Adrenal gland (tissue), 12 donors: ENCODE results near the gene ZDHHC24. TPM values are rescaled to one million over a fixed set of nuclear protein-coding genes. Genes with fewer than 3 reads are reported as not detected.
"Not testable (repeated sequence)": the region's sequence is repeated elsewhere in the genome, so short reads cannot be mapped to it uniquely, and the experiment has no call there.

ENCODE experiments used
- DNase-seq, 7 donors: peaks; one replicate each; pipeline ENCODE4 v3.0.0-alpha.2; 2019 to 2020
- H3K27ac ChIP-seq, 5 donors: fragments of 200-600 bp; sonication (generic) in 4 of 5; 1 replicate in 3 of 5; 2 replicates in 2 of 5; pipeline versions ENCODE4 v1.5.1 to v1.8.0; 2016 to 2020; ENCODE audit warnings: mild to moderate bottlenecking in 1 of 5
- H3K27me3 ChIP-seq: fragments of 200-600 bp; 2 replicates; pipeline ENCODE4 v1.8.0; 2021
- H3K36me3 ChIP-seq, 2 donors: fragments of 200-600 bp; replicated peaks in 1 of 2; 1 replicate in 1 of 2; 2 replicates in 1 of 2; pipeline versions ENCODE4 v1.5.1 to v1.8.0; 2018 to 2022
- H3K4me1 ChIP-seq, 2 donors: fragments of 200-600 bp; replicated peaks in 1 of 2; 1 replicate in 1 of 2; 2 replicates in 1 of 2; pipeline versions ENCODE4 v1.5.1 to v1.8.0; 2018 to 2021
- H3K4me3 ChIP-seq, 4 donors: fragments of 200-600 bp; sonication (generic) in 3 of 4; one replicate each; pipeline ENCODE4 v1.5.1; 2016 to 2018
- H3K9me3 ChIP-seq, 3 donors: fragments of 200-600 bp; sonication (generic) in 1 of 3; replicated peaks in 1 of 3; 1 replicate in 2 of 3; 2 replicates in 1 of 3; pipeline versions ENCODE4 v1.5.1 to v1.8.0; 2016 to 2021
- POLR2A ChIP-seq, 2 donors: fragments of 450-650 bp; IDR thresholded peaks; one replicate each; pipeline ENCODE4 v1.6.1; 2017; ENCODE audit warnings: antibody characterized with exemption in 2 of 2, mild to moderate bottlenecking in 2 of 2, moderate library complexity in 1 of 2
- WGBS, 4 donors: extraction: QIAGEN DNeasy Blood & Tissue Kit in 2 of 4; methylation state at CpG; one replicate each; pipeline versions ENCODE4 v1.1.5 to v1.1.7; 2013 to 2017; 5-methylcytosine and 5-hydroxymethylcytosine counted together
- intact Hi-C, 2 donors: fragments of 100-400 bp; cut with DNase I; formaldehyde crosslinking; loops; one replicate each; pipeline versions ENCODE4 v1.14.1 to v1.15.0; 2022 to 2023
- polyA plus RNA-seq, 3 donors: library from polyadenylated mRNA; stranded (reverse); fragments of 200-250 nt in 2 of 3; fragments of 350-450 nt in 1 of 3; fragmentation: Illumina TruSeq in 1 of 3; extraction: RNeasy Lipid Tissue Mini Kit (QIAGEN cat#74804) in 1 of 3; gene quantifications; one replicate each; pipeline ENCODE4 v1.2.3, GENCODE V29; 2013 to 2014
- total RNA-seq, 9 donors: library from RNA; depleted of rRNA in 4 of 9; stranded (reverse); fragments of >200 nt in 4 of 9; fragments of 120-200 nt in 1 of 9; fragmentation: NEBNext Ultra II Directional in 1 of 9; extraction: Animal tissue kit (Norgen Biotek cat#: 25700) in 1 of 9; gene quantifications; one replicate each; pipeline versions ENCODE4 v1.1.0 to v1.2.4, GENCODE V29; 2013 to 2023
- TF ChIP-seq, protein P1 (sequence below), 6 experiments: fragments of 450-650 bp in 4 of 6; fragments of 200-600 bp in 2 of 6; sonication (generic) in 1 of 6; IDR thresholded peaks; 1 replicate in 5 of 6; 2 replicates in 1 of 6; pipeline versions ENCODE4 v1.5.1 to v1.8.0; 2016 to 2021; ENCODE audit warnings: antibody characterized with exemption in 6 of 6, mild to moderate bottlenecking in 2 of 6, moderate library complexity in 1 of 6
- donor health status: healthy with polysubstance abuse.
- donor health status: Bipolar disorder and iron deficiency.
- donor health status: DM: yes; HTN: yes; CAD: no.
- donor health status: DM: no; HTN: no; CAD: no.
- donor health status: DM: no; HTN: no; CAD: no.
- donor health status: DM: yes; HTN: yes; CAD: no.

The ZDHHC24 gene
- total and polyA plus RNA-seq, 12 donors = 8.6 to 34.7 (median 18.8) TPM

DNA sequence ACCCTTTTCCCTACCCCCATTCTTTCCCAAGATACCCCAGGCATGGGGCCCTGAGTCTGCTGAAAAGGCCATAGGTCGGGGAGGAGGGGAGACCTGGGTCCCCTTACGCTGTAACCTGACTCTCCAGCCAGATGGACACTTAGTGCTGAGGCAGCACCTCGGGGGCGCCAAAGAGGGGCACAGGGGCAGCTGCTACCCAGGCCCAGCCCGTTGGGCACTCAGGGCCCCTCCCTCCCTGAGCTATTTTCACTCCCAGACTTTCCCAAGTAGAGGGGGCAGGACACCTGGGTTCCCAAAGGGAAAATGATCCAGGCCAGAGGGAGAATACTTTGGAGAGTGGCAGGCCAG lies 1.8 kb upstream of the ZDHHC24 start:
- Histone ChIP-seq H3K4me1 (peaks cover 10 to 18% of the 10 kb centered on the region in 2 donors), H3K36me3 (no peaks in the 10 kb centered on the region), H3K4me3 (no peak overlapping the region), H3K9me3 (no peaks in the 10 kb centered on the region), H3K27ac (no peak overlapping the region), H3K27me3 (no peaks in the 10 kb centered on the region)
- no peak for TF ChIP-seq POLR2A (IDR thresholded peaks at IDR 0.05)
- TF ChIP-seq, protein P1, sequence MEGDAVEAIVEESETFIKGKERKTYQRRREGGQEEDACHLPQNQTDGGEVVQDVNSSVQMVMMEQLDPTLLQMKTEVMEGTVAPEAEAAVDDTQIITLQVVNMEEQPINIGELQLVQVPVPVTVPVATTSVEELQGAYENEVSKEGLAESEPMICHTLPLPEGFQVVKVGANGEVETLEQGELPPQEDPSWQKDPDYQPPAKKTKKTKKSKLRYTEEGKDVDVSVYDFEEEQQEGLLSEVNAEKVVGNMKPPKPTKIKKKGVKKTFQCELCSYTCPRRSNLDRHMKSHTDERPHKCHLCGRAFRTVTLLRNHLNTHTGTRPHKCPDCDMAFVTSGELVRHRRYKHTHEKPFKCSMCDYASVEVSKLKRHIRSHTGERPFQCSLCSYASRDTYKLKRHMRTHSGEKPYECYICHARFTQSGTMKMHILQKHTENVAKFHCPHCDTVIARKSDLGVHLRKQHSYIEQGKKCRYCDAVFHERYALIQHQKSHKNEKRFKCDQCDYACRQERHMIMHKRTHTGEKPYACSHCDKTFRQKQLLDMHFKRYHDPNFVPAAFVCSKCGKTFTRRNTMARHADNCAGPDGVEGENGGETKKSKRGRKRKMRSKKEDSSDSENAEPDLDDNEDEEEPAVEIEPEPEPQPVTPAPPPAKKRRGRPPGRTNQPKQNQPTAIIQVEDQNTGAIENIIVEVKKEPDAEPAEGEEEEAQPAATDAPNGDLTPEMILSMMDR (IDR thresholded peaks at IDR 0.05) = no peak
- no peak for DNase-seq
- intact Hi-C loops = loop anchor here in 1 of 2 donors (10.0 kb wide), 1 partner anchor 63 kb away; the partner anchor contains the start of gene DPP3
- 33 to 100% (median 52%) methylated on average over 1 to 5 of the region's 5 CpGs for WGBS, 4 donors

- Histone ChIP-seq H3K4me3 (peak overlapping the region in 2 of 4 donors; percentile 77 to 86), H3K27ac (no peak overlapping the region), H3K4me1 (peaks cover 10 to 18% of the 10 kb centered on the region in 2 donors), H3K36me3 (no peaks in the 10 kb centered on the region), H3K9me3 (no peaks in the 10 kb centered on the region), H3K27me3 (no peaks in the 10 kb centered on the region)
- no peak for TF ChIP-seq POLR2A (IDR thresholded peaks at IDR 0.05)
- TF ChIP-seq, protein P1 (IDR thresholded peaks at IDR 0.05) = no peak
- WGBS, 4 donors = 31 to 68% (median 39%) methylated on average over 3 to 18 of the region's 18 CpGs
- intact Hi-C loops = loop anchor here in 1 of 2 donors (10.0 kb wide), 1 partner anchor 62 kb away; the partner anchor contains the start of gene DPP3
- DNase-seq = no peak
Measured at GRCh38 chr11:66546966-66547661, 1.3 kb upstream of the ZDHHC24 start.

DNA sequence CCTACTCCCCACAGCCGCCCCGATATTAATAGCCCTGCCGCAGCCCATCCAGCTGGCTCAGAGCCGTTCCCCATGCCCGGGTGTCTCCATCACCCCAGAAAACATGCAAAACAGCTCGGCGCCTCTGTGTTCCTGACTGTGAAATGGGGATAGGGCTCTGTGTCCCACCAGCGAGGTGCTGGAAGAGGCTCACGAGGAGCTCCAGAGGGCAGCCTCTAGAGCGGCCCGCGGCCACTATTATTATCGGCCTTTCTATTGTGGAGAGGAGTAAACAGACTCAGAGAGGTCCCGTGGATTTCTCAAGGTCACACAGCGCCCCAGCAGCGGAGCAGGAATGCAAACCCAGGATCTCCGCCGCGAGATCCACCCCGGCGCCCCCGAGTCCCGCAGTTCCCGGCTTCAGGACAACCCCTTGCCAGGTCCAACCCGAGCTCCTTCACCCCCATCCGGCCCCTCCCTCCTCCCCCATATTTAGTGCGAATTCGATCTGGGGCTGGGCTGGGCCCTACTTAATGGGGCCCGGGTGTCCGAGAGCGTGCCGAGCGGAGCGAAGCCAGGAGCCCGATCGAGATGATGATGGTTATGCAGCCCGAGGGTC lies 619 bp upstream of the ZDHHC24 start, which contains the start of gene ACTN3:
Gene ACTN3, plus strand, starts transcription at position 536 of the 598 bp plus-strand sequence. Its CDS starts 35 bp downstream, at position 571.
- no peaks in the 10 kb centered on the region for H3K9me3 ChIP-seq
- peak in 6 of 7 donors; percentile 30 to 64 (median 42) for DNase-seq
- H3K27ac ChIP-seq = peak within 1 kb of the TSS in 3 of 5 donors; percentile 46 to 73 (median 54)
- no peaks in the 10 kb centered on the region for H3K27me3 ChIP-seq
- intact Hi-C loops = loop anchor here in 1 of 2 donors (10.0 kb wide), 1 partner anchor 62 kb away; the partner anchor contains the start of gene DPP3
- 4 to 18% (median 5%) methylated on average over 14 to 37 of the region's 37 CpGs for WGBS, 4 donors
- peaks cover 0 to 3% of the 10 kb centered on the region in 2 donors for H3K36me3 ChIP-seq
- H3K4me3 ChIP-seq = peak within 1 kb of the TSS; percentile 25 to 86 (median 80)
- peaks cover 10 to 18% of the 10 kb centered on the region in 2 donors for H3K4me1 ChIP-seq
- TF ChIP-seq POLR2A (IDR thresholded peaks at IDR 0.05) = no peak
- TF ChIP-seq, protein P1 (IDR thresholded peaks at IDR 0.05) = no peak

DNA sequence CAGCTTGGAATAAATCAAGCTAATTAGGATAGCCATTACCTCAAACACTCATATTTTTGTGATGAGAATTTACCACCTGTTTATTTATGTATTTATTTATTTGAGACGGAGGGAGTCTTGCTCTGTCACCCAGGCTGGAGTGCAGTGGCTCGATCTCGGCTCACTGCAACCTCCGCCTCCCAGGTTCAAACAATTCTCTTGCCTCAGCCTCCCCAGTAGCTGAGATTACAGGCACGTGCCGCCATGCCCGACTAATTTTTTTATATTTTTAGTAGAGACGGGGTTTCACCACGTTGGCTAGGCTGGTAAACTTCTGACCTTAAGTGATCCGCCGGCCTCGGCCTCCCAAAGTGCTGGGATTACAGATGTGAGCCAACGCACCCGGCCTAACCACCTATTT lies 896 bp downstream of the ZDHHC24 start:
- H3K27me3 ChIP-seq, H3K27ac ChIP-seq, DNase-seq, H3K9me3 ChIP-seq, H3K36me3 ChIP-seq: not testable (repeated sequence)
- Histone ChIP-seq H3K4me3 (peak overlapping the region in 1 of 4 donors; percentile 77), H3K4me1 (peaks cover 10 to 18% of the 10 kb centered on the region in 2 donors)
- WGBS, 4 donors = 64 to 79% (median 71%) methylated on average over 14 of the region's 14 CpGs
- intact Hi-C loops = loop anchor here in 1 of 2 donors (10.0 kb wide), 1 partner anchor 60 kb away; the partner anchor contains the start of gene DPP3
